Panc1 (cell line): ENCODE results near the gene SLC2A11. TPM values are rescaled to one million over a fixed set of nuclear protein-coding genes. Genes with fewer than 3 reads are reported as not detected.
"Not testable (repeated sequence)": the region's sequence is repeated elsewhere in the genome, so short reads cannot be mapped to it uniquely, and the experiment has no call there.

ENCODE experiments used
- ATAC-seq: fragments of 200-7000 bp; cut with Tn5 transposase; 2 replicates; pipeline ENCODE4 v1.9.1; 2020; ENCODE audit warnings: mild to moderate bottlenecking, moderate library complexity
- BruUV-seq: library from RNA; stranded (reverse); fragments of 400-500 nt; replicated peaks from 2 replicates; lab custom pipeline; 2021; lab: Mats Ljungman, UMichigan
- CTCF ChIA-PET: fragments of 300-600 bp; sonication (Branson Sonifier 250); formaldehyde crosslinking; loops from one replicate; lab custom pipeline; 2022; ENCODE audit warnings: antibody characterized with exemption; lab: Charles Lee
- POLR2A ChIA-PET: fragments of 300-600 bp; sonication (Branson Sonifier 250); formaldehyde crosslinking; loops from one replicate; lab custom pipeline; 2022; ENCODE audit warnings: antibody characterized with exemption; lab: Charles Lee
- DNase-seq: peaks from one replicate; pipeline ENCODE4 v3.0.0-alpha.2; 2010; ENCODE audit warnings: low read depth, low spot score
- H3K27ac ChIP-seq: 2 replicates; pipeline ENCODE4 v1.5.1; 2011; ENCODE audit warnings: mild to moderate bottlenecking, low read length, inconsistent platforms
- H3K27me3 ChIP-seq: fragments of 200-500 bp; sonication (Bioruptor generic); 2 replicates; pipeline ENCODE4 v1.6.0; 2014; ENCODE audit warnings: low read length, inconsistent platforms; ENCODE audit not compliant: control insufficient read depth, insufficient read depth
- H3K36me3 ChIP-seq: fragments of 200-500 bp; sonication (Bioruptor generic); 2 replicates; pipeline ENCODE4 v1.5.1; 2014; ENCODE audit warnings: inconsistent platforms, mild to moderate bottlenecking, low read length, moderate library complexity; ENCODE audit not compliant: control insufficient read depth, insufficient read depth
- H3K4me1 ChIP-seq: 2 replicates; pipeline ENCODE4 v1.5.1; 2011; ENCODE audit warnings: inconsistent platforms, mild to moderate bottlenecking, low read length, moderate library complexity; ENCODE audit not compliant: control insufficient read depth, insufficient read depth
- H3K4me3 ChIP-seq, 2 experiments: 2 replicates each; pipeline ENCODE4 v1.5.1; 2011 to 2012; ENCODE audit warnings: low read depth in 2 of 2, low read length in 2 of 2, mild to moderate bottlenecking in 2 of 2, inconsistent platforms in 1 of 2, moderate library complexity in 1 of 2
- H3K9me3 ChIP-seq: fragments of 200-500 bp; sonication (Bioruptor generic); 2 replicates; pipeline ENCODE4 v1.5.1; 2014; ENCODE audit warnings: low read depth, mild to moderate bottlenecking, inconsistent platforms, low read length, moderate library complexity; ENCODE audit not compliant: control insufficient read depth, insufficient read depth
- POLR2AphosphoS5 ChIP-seq: IDR thresholded peaks from 2 replicates; pipeline ENCODE4 v1.6.1; 2012; ENCODE audit warnings: mild to moderate bottlenecking, low read depth, low read length, moderate library complexity
- SIN3A ChIP-seq: IDR thresholded peaks from 2 replicates; pipeline ENCODE4 v1.6.1; 2012; ENCODE audit warnings: low read depth, mild to moderate bottlenecking, low read length, moderate library complexity, borderline replicate concordance; ENCODE audit not compliant: insufficient read depth
- TCF7L2 ChIP-seq: IDR thresholded peaks from 2 replicates; pipeline ENCODE4 v1.6.1; 2011; ENCODE audit warnings: mild to moderate bottlenecking, low read depth, low read length, inconsistent platforms
- in situ Hi-C: cut with HindIII; loops from 2 replicates; pipeline ENCODE4 v1.10.0; 2016; ENCODE audit warnings: low sequenced_read_pairs, low pct_unique_long_range_greater_than_20kb
- intact Hi-C: fragments of 100-400 bp; cut with micrococcal nuclease; formaldehyde crosslinking; loops from one replicate; pipeline ENCODE4 v1.10.0; 2022; ENCODE audit not compliant: unreplicated experiment
- total RNA-seq: library from RNA; stranded (reverse); gene quantifications from one replicate; pipeline ENCODE4 v1.2.1, GENCODE V29; 2021; ENCODE audit not compliant: unreplicated experiment
- TF ChIP-seq, protein P1 (sequence below): fragments of 450-650 bp; IDR thresholded peaks from 2 replicates; pipeline ENCODE4 v1.5.1; 2017; ENCODE audit warnings: mild to moderate bottlenecking
- TF ChIP-seq, protein P2 (sequence below), 2 experiments: IDR thresholded peaks; 2 replicates each; pipeline ENCODE4 v1.6.1; 2011 to 2012; ENCODE audit warnings: low read depth in 2 of 2, control low read depth in 1 of 2, low read length in 1 of 2, mild to moderate bottlenecking in 1 of 2, moderate library complexity in 1 of 2; ENCODE audit not compliant: insufficient read depth in 1 of 2

SLC2A11 gene
- total RNA-seq, 1 experiment from 2014 or later, result 33.8 TPM

DNA sequence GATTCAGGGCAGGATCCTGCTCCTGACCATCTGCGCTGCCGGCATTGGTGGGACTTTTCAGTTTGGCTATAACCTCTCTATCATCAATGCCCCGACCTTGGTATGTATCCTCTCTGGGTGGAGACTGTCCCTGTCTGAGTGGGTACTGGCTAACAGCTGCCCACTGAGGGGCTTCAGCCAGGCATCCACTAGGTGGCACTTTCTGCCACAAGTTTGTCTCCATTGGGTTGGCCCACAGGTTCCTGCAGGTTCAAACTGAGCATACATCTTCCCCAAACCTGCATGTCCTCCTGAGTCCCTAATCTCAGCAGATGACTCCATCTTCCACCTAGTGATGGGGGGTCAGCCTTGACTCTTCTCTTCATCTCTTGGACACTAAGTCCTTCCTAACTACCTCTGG, 4.4 kb downstream of the SLC2A11 start:
- Histone ChIP-seq H3K27ac (no peak overlapping the region), H3K36me3 (no peaks in the 10 kb centered on the region), H3K9me3 (no peaks in the 10 kb centered on the region), H3K27me3 (no peaks in the 10 kb centered on the region), H3K4me3 (no peak overlapping the region), H3K4me1 (peaks cover 4% of the 10 kb centered on the region)
- no TSS peak for BruUV-seq
- ChIA-PET CTCF (interaction anchor here (1.2 kb wide), 1 partner anchor 32 kb away, joined by 7 read pairs; the partner anchor contains the start of gene MIF), POLR2A (no interaction called here)
- intact Hi-C loops, result no loop called here
- in situ Hi-C loops, result no loop called here
- ATAC-seq, result peak; percentile 63
- DNase-seq, result no peak
- TF ChIP-seq, protein P1, sequence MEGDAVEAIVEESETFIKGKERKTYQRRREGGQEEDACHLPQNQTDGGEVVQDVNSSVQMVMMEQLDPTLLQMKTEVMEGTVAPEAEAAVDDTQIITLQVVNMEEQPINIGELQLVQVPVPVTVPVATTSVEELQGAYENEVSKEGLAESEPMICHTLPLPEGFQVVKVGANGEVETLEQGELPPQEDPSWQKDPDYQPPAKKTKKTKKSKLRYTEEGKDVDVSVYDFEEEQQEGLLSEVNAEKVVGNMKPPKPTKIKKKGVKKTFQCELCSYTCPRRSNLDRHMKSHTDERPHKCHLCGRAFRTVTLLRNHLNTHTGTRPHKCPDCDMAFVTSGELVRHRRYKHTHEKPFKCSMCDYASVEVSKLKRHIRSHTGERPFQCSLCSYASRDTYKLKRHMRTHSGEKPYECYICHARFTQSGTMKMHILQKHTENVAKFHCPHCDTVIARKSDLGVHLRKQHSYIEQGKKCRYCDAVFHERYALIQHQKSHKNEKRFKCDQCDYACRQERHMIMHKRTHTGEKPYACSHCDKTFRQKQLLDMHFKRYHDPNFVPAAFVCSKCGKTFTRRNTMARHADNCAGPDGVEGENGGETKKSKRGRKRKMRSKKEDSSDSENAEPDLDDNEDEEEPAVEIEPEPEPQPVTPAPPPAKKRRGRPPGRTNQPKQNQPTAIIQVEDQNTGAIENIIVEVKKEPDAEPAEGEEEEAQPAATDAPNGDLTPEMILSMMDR, result peak; percentile 79
- TF ChIP-seq, protein P2, sequence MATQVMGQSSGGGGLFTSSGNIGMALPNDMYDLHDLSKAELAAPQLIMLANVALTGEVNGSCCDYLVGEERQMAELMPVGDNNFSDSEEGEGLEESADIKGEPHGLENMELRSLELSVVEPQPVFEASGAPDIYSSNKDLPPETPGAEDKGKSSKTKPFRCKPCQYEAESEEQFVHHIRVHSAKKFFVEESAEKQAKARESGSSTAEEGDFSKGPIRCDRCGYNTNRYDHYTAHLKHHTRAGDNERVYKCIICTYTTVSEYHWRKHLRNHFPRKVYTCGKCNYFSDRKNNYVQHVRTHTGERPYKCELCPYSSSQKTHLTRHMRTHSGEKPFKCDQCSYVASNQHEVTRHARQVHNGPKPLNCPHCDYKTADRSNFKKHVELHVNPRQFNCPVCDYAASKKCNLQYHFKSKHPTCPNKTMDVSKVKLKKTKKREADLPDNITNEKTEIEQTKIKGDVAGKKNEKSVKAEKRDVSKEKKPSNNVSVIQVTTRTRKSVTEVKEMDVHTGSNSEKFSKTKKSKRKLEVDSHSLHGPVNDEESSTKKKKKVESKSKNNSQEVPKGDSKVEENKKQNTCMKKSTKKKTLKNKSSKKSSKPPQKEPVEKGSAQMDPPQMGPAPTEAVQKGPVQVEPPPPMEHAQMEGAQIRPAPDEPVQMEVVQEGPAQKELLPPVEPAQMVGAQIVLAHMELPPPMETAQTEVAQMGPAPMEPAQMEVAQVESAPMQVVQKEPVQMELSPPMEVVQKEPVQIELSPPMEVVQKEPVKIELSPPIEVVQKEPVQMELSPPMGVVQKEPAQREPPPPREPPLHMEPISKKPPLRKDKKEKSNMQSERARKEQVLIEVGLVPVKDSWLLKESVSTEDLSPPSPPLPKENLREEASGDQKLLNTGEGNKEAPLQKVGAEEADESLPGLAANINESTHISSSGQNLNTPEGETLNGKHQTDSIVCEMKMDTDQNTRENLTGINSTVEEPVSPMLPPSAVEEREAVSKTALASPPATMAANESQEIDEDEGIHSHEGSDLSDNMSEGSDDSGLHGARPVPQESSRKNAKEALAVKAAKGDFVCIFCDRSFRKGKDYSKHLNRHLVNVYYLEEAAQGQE (IDR thresholded peaks at IDR 0.05; ENCODE audit: insufficient read depth in 1 of 2, low read depth in 2 of 2, low read length in 1 of 2), result no peak

DNA sequence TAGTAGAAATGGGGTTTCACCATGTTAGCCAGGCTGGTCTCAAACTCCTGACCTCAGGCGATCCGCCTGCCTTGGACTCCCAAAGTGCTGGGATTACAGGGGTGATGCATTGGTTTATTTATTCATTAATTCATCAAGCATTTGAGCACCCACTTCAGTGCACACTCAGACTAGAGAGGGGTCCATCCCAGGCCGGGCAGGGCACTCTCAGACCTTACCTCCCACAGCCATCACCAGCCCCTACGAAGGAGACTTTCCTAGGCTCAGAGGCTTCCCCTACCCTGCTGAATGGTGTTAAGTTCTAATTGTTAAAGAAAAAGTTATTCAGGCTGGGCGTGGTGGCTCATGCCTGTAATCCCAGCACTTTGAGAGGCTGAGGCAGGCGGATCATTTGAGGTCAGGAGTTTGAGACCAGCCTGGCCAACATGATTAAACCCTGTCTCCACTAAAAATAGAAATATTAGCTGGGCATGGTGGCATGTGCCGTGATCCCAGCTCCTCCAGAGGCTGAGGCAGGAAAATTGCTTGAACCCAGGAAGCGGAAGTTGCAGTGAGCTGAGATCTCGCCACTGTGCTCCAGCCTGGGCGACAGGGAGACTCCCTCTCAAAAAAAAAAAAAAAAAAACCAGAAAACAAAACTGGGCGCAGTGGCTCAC, 7.0 kb downstream of the SLC2A11 start:
- in situ Hi-C loops, H3K36me3 ChIP-seq, H3K9me3 ChIP-seq, BruUV-seq, H3K4me3 ChIP-seq, CTCF ChIA-PET, POLR2A ChIA-PET, H3K27ac ChIP-seq, H3K27me3 ChIP-seq, intact Hi-C loops, ATAC-seq, H3K4me1 ChIP-seq, DNase-seq: not testable (repeated sequence)

DNA sequence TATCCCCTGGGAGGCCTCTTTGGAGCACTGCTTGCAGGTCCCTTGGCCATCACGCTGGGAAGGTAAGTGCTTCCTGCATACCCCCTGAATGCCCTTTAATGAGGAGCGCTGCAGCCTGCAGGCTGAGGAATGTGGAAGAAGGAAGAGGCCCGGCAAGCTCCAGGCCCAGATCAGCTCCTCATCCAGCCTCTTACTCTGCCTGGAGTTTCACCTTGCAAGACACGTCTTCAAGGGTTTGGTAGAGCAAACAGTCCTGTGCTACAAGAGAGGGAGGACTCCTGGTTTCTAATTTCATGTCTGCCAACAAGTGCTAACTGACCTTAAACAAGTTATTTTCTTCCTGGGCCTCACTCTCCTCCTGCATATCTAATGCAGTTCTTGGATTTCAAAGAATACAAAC, 10.9 kb downstream of the SLC2A11 start:
- intact Hi-C loops (no loop called here), in situ Hi-C loops (no loop called here)
- Histone ChIP-seq H3K9me3 (no peaks in the 10 kb centered on the region), H3K4me3 (no peak overlapping the region), H3K4me1 (no peaks in the 10 kb centered on the region), H3K27ac (no peak overlapping the region), H3K27me3 (no peaks in the 10 kb centered on the region), H3K36me3 (no peaks in the 10 kb centered on the region)
- no TSS peak for BruUV-seq
- CTCF ChIA-PET, result no interaction called here
- ATAC-seq, result no peak
- POLR2A ChIA-PET, result no interaction called here
- no peak for DNase-seq
- TF ChIP-seq SIN3A (no peak), TCF7L2 (no peak), POLR2AphosphoS5 (no peak)
- TF ChIP-seq, protein P2 (IDR thresholded peaks at IDR 0.05; ENCODE audit: insufficient read depth in 1 of 2, low read depth in 2 of 2, low read length in 1 of 2), result no peak
- TF ChIP-seq, protein P1, result no peak
